Amygdala (tissue), 56 donors: ENCODE data around the gene F2R.

Source experiments
- DNase-seq, 56 donors: peaks; one replicate each; lab custom pipeline; 2025; lab: John Stamatoyannopoulos, UW

The F2R gene

DNA sequence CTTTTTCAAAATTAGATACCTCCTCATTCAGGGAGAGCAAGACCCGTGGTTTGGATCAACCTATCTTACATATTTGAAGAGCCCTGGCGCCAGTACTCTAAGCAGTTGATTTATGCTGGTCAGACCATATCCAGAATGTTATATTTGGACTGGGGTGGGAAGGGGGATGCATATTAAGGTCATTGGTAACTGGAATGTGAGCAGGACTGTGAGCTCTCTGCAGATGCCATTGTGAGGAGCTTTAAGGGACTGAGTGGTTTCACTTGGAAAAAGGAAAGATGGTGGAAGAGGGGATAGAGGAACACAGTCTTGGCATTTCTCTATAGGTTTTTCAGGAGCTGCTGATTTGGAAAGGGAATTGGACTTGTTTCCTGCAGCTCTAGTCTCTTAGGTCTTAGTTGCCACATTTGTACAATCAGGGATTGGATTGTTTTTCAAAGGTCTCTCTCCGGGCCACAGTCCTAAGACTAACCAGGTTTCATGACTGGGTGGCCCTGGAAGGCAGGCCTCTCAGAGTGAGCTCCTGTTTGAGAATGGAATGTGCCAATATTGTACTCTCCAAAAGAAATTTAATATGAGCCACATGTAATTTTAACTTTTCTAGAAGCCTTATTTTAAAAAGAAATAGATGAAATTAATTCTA is 25.8 kb upstream of the F2R start:
- DNase-seq, result no peak

DNA sequence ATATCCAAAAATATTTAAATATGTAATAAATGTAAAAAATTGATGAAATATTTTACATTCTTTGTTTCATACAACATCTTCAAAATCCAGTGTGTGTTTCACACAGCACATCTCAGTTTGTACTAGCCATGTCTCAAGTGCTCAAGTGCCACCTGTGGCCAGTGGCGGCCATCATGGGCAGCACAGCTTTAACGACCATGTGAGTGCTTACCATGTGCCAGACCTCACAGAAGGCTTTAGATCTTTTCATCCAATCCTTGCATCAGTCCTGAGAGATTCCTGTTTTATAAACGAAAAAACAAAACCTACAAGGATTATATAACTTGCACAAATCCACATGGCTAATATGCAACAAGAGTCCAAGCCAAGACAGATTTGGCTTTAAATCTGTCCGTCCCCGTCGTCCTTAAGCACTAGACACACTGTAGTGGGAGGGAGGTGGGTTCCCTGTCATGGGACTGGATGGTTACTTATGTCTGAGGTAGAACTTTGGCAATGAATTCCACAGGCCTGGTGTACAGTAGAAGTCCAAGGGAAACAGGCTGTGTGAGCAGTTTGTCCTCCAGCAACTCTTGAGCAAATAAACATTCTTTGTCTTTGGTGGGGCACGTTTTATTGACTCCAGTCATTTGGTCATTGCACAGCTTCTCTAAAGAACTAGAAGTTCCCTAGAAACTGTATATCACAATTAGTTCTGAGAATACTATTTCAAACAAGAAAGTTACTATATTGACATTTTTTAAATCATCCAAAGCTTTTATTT is 25.0 kb upstream of the F2R start:
- no peak for DNase-seq

DNA sequence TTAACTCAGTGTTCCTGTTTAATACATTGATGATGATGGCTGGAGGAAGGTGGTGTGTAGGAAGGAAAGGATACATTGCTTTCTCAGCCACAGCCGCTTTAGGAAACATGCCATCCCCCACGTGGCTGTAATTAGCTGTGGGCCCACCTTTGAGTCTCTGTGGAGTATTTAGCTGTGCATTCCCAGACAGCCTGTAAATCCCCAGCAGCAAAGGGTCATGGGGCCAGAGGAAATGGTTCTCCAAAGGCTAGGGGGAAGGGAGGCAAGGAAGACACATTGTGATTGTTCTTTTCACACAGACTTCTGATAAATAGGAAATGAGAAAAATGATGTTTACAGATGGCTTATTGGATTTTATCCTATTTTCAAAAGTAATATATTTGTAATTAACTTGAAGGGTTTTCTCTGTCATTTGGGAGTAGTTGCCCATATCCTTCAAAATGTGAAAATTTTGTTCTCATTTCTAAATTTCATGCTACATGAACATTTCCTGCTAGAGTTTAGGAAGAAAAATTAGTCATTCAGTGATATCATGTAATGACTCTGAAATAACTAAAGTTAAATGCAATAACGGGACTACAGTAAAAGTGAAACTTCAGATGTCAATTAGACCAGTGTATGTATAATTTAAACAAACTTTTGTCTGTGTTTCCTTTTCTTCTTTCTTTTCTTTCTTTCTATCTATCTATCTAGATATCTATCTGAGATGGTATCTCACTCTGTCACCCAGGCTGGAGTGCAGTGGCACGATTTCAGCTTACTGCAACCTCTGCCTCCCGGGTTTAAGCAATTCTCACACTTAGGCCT is 24.3 kb upstream of the F2R start:
- no peak for DNase-seq

DNA sequence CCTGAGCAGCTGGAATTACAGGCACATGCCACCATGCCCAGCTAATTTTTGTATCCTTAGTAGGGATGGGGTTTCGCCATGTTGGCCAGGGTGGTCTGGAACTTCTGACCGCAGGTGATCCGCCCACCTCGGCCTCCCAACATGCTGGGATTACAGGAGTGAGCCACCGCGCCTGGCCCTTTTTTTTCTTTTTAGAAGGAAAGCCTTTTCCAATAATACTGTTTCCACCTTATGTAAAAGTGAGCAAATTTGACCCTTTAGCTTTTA is 23.7 kb upstream of the F2R start:
- no peak for DNase-seq

DNA sequence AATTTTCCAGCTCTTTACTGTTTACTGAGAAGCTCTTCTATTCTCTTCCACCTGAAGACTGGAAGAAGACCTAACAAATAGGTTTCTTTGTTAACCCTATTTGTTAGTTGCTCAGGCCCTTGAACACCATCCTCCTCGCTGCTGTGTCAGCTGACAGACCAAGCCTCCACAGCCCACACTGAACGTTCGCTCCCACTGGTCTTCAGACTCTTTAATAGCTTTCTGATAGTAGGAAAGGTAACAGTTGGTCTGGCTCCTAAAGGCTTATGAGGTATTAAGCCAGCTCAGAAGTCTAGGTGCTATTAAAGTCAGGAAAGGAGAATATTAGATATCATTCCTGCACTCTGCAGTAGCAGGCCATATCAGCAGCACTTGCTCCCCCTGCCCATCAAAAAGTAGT is 23.3 kb upstream of the F2R start:
- DNase-seq, result no peak

DNA sequence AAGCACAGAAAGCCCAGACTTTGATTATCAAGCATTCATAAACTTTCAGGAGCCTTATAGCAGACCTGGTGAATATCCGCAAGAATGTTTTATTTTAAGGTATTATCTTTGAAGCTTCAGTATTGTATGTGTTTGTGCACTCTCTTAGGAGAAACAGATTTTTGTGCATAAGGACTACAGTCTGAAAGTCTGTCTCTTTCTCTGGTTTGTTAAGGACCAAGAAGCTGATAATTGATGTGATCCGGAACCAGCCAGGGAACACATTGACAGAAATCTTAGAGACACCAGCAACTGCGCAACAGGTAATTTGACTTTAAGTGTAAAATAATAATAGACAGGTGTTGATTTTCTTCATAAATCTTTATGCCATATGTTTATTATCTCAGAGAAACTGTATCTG is 22.8 kb upstream of the F2R start:
- no peak for DNase-seq

DNA sequence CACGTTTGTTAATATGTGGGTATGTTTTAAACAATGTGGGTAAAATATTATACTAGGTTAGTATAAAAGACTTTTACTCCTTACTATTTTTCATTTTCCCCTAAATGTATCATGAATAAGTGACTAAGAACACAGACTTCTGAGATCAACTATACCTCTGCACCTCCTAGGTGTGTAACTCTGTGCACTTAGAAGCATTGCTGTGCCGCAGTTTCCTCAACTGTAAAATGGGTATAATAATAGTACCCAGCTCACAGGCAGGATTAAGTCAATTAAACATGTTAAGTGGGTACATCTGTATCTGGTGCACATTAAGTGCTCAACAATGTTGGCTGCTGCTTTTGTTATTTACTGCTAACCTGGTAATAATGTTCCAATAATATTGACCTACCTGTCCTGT is 21.6 kb upstream of the F2R start:
- DNase-seq, result no peak

DNA sequence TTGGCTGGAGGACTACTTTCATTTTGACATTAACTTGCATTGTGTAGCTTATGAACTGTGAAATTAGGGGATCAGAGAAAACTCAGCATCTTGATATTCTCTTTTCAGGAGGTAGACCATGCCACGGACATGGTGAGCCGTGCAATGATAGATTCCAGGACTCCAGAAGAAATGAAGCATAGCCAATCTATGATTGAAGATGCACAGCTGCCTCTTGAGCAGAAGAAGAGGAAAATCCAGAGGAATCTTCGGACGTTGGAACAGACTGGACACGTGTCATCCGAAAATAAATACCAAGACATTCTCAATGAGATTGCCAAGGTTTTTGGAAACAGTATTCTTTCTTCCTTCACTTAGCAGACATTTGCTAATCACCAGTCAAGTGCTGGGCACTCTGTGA is 20.6 kb upstream of the F2R start:
- DNase-seq, result no peak

DNA sequence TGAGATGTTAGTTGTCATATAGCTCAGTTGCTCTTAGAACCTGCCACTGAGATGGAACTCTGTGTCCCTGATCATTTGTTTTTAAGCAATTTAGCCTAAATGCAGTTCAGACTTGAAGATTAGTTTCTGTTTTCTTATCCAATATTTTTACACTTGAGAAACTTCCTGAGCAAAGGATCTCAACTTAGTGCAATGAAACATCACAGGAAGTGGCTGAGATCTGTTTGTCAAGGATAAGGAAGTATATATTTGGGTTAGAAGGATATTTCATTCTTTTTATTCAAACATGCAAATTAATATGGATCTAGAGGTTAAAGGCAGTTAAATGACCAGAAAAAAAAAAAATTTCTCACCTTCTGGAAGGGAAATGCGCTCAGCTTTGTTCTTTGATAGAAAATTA is 19.7 kb upstream of the F2R start:
- DNase-seq, result no peak

DNA sequence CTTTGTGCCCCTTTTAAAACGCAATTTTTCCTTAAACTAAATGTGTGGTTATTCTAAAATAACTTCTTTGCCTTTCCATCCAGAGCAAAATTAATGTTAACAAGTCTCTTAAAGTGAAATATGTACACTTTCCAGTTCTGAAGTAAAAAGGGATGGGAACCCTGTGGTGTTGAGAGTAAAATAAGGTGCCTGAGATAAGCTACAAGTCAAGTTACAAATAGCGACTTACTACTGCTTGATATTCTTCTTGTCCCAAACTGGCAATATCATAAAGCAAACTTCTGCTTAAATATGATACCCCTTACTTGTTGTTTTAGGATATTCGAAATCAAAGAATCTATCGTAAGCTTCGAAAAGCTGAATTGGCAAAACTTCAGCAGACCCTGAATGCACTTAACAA is 18.3 kb upstream of the F2R start:
- DNase-seq, result no peak

DNA sequence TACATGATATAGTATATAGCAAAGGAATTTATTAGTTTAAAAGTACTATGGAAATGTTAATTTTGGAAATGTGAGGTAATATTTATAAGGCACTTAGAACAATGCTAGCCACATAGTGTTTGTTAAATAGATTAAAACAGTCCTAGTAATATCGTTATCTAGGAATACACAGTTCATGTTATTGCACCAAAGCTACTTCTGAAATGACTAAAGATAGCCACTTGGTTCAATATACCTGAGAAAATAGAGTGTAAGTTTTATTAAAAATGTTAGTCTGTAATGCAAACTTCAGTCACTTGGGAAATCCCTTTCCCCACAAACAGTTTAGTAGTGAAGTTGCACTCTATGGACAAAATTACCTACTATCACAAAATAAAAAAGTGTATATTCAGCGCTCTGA is 15.4 kb upstream of the F2R start:
- no peak for DNase-seq

DNA sequence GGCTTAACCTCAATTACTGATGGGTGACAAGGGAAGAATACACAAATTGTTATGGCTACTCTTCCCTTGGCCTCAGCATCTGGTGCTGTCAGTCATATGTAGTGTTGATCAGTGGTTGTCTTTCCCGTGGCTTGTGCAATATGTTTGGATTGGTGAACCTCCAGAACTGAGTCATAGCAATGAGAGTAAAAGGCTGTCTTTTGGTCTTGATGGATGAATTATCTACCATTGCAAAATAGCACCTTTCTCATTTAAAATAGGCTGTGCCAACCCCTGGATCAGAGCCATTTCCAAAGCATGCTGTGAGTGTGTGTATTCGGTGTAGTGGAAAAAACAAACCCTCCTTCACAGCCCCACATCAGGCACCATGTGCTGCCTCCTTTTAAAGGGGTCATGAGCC is 14.6 kb upstream of the F2R start:
- no peak for DNase-seq

DNA sequence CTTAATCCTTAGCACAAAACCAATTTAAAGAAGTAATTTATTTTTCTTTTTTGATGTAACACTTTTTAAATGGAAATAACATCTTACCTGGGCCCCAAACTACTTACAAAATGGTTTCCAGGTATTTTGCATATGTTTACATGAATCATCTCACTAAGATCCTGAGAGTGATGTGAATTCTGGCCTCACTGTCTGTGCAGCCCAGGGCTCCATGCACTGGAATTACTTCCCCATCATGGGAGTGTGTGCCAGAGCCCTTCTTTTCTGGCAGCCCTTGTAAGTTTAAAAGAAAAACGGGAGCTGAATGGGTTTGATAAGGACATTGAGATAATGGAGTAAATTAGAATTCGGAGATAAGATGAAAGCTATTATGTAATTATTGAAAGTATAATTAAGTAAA is 12.2 kb upstream of the F2R start:
- DNase-seq, result no peak

DNA sequence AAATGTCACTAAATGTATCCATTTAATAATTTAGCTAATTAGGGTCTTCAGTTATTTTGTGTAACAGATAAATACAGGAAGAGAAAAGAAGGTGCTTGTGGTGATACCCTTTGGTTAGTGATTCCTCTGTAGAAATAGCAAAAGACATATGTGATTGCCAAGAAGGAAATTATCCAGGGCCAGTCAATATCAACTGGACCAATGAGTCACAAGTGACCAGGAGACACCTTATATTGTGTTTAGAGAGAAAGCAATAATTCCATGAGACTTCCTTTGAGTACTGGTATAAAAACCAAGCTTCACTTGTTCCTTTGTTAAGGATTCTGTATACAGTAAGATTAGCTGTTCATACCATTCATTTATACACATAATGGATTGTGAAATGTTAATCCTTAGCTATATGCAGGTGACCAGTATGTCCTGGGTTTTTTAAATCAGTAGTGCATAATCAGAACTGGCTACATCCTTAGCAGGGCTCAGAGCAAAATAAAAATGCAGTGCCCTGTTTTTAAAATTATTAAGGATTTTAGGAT is 11.7 kb upstream of the F2R start:
- DNase-seq, result no peak

DNA sequence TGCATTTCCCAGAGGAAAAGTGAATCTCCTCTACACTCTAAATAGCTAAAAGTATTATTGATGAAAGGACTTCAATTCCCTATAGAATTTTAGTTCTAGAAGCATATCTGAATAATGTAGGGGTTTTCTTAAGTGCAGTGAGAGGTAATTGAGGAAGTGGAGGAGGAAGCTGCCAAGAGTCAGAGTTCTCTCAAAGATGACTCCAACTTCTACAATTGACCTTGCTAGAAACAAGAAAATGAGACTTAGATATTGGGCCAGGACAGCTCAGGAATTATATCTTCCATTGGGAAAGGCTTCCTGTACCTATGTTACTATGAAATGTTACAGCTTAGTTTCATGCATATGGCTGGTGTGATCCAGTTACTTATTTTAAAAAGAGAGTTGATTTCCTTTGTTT is 10.4 kb upstream of the F2R start:
- DNase-seq, result no peak

DNA sequence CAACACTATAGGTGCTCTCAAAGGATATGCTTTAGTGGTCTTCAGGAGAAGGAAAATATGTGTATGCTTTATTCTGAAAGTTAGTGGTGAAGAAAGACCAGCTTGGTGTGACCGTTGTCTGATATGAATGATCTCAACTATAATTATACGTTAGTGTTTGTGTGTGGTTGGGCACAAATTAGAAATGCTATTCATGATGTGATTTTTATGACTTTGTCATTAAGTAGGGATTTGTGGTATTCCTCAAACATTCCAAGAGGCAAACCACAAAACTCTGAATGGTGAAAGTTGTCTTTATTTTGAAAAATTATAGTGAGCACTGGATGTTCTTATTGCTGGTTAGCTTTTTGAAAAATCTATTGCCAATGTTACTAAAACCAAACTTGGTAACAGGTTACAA is 6.2 kb upstream of the F2R start:
- no peak for DNase-seq

DNA sequence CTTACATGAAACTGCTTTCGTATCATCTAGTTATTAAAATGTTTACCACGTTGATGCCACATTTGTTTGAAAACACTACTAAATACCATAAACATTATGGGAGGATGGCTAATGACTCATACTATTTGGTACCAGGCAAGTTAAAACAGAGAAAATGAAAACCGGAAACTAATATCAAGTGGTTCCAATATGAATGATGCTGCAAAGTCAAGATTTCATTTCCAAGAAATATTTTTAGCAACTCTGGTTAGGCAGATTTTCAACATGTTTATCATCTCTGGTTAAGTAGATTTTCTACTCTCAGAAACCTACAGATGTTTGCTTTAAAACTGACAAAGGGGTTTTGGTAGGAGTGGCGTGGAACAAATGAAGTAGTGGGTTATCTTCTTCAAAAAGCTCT is 4.9 kb upstream of the F2R start:
- DNase-seq, result no peak

DNA sequence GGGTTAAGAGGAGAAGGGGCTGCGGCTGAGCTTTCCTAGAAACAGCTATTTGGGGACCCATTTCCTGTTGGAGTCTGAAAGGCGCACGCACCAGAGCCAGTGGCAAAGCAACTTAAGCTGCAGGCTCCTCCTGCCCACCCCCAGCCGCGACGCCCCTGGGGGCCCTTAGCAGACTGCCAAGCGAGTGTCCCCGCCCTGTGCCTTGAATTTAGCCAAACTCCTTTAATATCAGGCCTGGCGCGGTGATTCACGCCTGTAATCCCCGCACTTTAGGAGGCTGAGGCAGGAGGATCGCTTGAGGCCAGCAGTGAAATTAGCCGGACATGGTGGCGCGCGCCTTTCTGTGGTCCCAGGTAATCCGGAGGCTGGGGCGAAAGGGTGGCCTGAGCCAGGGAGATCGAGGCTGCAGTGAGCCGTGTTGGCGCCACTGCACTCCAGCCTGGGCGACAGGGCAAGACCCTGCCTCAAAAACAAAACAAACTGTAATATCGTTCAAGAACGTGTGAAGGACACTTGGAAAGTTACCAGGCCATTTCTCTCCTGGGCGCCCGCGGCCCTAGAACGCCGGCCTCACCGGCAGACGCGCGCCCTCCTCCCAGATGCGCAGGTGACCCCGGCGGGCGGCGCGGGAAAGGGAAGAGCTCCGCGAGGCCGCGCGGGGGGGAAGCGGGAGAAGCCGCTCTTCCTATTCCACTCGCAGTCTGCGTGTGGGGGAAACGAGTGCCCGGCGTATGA is 1.0 kb upstream of the F2R start:
- no peak for DNase-seq

DNA sequence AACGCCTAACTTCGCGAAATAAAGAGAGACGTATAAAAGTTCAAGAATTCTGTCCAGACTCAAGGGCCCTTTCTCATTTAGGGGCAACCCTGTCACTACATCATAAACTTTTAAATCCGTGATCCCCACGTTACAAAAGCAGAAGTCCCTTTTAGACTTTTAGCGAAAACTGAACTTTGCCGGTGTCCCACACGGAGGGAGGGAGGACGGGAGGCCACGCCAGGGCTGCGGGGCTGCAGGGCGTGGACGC is 515 bp upstream of the F2R start:
- DNase-seq, result no peak

DNA sequence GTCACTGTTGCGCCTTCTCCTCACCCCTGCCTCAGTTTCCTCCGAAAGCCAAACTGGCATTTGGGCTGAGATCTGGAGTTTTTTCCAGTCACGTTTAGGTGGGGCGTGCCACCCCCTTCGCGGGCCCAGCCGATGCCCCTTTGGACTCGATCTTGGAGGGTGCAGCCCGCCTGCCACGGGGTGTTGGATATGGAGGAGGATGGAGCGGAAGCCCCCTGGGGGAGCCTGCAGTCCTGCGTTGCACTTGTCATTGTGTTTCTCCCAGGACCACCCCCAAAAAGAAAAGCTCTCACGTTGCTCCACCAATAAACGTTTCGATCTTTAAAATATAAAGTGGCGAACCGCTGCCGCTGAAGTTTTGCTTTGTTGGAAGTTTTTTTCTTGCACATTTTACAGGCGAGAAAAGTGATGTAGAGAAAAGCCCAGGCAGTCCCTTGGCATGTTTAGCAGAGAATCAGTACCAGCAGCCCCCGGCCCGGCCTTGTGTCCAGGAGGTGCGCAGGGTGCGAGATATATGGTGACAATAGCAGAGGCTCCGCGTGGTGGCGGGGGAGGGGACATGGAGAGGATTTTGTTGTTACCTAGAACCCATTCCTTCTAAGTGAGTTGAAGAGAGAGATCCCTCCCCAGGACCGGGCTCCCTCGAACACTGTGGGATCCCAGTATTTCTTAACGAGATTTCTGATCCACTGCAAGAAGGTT is 681 bp downstream of the F2R start:
- DNase-seq, result no peak
